Activated naive CD4-positive, alpha-beta T cell treated with anti-CD3 and anti-CD28 coated beads, Interleukin-2, amount 50 U/mL, for 16 hours (primary cell): ENCODE measurements around the gene SPEG.
A peak's percentile ranks its signal among the peaks of the same experiment; 100 is the strongest.

Source experiments
- DNase-seq: peaks from one replicate; pipeline ENCODE4 v3.0.0-alpha.2; 2020

SPEG gene

GRCh38 chr2:219426068-219426443 is 8.6 kb upstream of the SPEG start:
- no peak for DNase-seq

GRCh38 chr2:219426534-219427136 is 8.0 kb upstream of the SPEG start:
- no peak for DNase-seq

GRCh38 chr2:219428469-219428868 is 6.2 kb upstream of the SPEG start:
- no peak for DNase-seq

GRCh38 chr2:219429958-219430606 is 4.6 kb upstream of the SPEG start:
- no peak for DNase-seq

- DNase-seq = no peak
Measured at GRCh38 chr2:219430633-219431615, 3.7 kb upstream of the SPEG start.

- no peak for DNase-seq
Measured at GRCh38 chr2:219433666-219434467, 776 bp upstream of the SPEG start.

- no peak for DNase-seq
Measured at GRCh38 chr2:219434468-219434717, 250 bp upstream of the SPEG start.

- no peak for DNase-seq
Measured at GRCh38 chr2:219435701-219436100, 1.1 kb downstream of the SPEG start.

- no peak for DNase-seq
Measured at GRCh38 chr2:219436491-219436890, 1.8 kb downstream of the SPEG start.

- no peak for DNase-seq
Measured at GRCh38 chr2:219437141-219437540, 2.5 kb downstream of the SPEG start.

- no peak for DNase-seq
Measured at GRCh38 chr2:219437690-219438206, 3.1 kb downstream of the SPEG start.

GRCh38 chr2:219438453-219438852 is 3.8 kb downstream of the SPEG start:
- no peak for DNase-seq

- DNase-seq = no peak
Measured at GRCh38 chr2:219439506-219439905, 4.9 kb downstream of the SPEG start.

GRCh38 chr2:219440388-219441256 is 6.0 kb downstream of the SPEG start:
- no peak for DNase-seq

- DNase-seq = peak; percentile 61
Measured at GRCh38 chr2:219441451-219442255, 7.0 kb downstream of the SPEG start.

GRCh38 chr2:219442256-219443015 is 7.8 kb downstream of the SPEG start:
- DNase-seq = no peak

- DNase-seq = no peak
Measured at GRCh38 chr2:219443016-219443696, 8.5 kb downstream of the SPEG start.

GRCh38 chr2:219443697-219444023 is 9.0 kb downstream of the SPEG start:
- no peak for DNase-seq

GRCh38 chr2:219444566-219445091 is 10.0 kb downstream of the SPEG start:
- no peak for DNase-seq

- no peak for DNase-seq
Measured at GRCh38 chr2:219445220-219445640, 10.6 kb downstream of the SPEG start.
